H54 (cell line): ENCODE data around the gene GOLGA6L6.
"Not testable (repeated sequence)": the region's sequence is repeated elsewhere in the genome, so short reads cannot be mapped to it uniquely, and the experiment has no call there.

Experiments
- DNase-seq: peaks from one replicate; pipeline ENCODE4 v3.0.0; 2011; ENCODE audit warnings: low spot score, mixed read lengths; ENCODE audit not compliant: insufficient read length
- FAIRE-seq: peaks from 3 replicates; lab custom pipeline; 2011; peaks lifted over from hg19 to GRCh38; lab: Jason Lieb, UNC

Gene GOLGA6L6, protein sequence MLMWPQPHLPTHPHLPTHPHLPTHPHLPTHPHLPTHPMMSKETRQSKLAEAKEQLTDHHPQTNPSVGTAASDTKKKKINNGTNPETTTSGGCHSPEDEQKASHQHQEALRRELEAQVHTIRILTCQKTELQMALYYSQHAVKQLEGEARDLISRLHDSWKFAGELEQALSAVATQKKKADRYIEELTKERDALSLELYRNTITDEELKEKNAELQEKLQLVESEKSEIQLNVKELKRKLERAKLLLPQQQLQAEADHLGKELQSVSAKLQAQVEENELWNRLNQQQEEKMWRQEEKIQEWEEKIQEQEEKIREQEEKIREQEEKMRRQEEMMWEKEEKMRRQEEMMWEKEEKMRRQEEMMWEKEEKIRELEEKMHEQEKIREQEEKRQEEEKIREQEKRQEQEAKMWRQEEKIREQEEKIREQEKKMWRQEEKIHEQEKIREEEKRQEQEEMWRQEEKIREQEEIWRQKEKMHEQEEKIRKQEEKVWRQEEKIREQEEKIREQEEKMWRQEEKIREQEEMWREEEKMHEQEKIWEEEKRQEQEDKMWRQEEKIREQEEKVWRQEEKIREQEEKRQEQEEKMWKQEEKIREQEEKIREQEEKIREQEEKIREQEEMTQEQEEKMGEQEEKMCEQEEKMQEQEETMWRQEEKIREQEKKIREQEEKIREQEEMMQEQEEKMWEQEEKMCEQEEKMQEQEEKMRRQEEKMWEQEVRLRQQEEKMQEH

DNA sequence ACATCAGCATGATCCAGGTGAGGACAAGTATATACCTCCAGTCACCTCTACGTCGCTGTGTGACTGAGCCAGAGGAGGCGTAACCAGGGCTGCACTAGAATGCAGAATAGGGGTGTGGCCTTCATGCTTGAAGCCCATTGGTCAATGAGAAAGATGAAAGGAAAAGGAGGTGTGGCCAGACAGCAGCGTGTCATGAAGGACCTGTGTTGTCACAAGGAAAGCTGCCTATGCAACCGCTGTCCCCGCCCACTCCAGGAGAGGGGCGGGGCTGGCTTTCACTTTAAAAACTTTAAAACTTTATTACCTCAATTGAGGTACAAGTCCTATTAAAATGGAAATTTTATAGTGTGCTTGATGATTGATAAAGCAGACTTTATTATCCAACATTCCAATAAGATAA, at the start of gene GOLGA6L6:
Gene GOLGA6L6, minus strand, starts transcription at position 101 of the 400 bp plus-strand sequence. Its CDS starts 91 bp downstream, at position 10.
- FAIRE-seq: not testable (repeated sequence)

DNA sequence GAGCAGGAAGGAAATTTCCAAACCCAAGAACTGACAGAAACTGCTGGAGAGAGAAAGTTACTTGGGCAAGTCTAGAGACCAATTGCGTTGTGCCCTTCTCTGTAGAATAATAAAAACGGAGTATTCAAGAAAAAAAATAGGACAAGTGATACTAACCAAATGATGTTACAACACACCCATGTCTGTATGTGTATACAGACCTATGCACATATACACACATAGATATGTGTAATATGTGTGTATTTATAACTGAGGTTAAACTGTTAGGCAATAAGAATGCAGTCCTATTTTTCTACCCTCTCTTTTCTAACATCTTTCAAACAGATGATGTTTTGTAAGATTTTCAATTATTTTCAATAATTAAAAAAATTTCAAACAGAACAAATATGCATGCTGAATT, 48.5 kb upstream of the GOLGA6L6 start:
- not testable (repeated sequence) for DNase-seq, FAIRE-seq

More for the DNA sequence above, at the start of gene GOLGA6L6:
- DNase-seq: not testable (repeated sequence)

DNA sequence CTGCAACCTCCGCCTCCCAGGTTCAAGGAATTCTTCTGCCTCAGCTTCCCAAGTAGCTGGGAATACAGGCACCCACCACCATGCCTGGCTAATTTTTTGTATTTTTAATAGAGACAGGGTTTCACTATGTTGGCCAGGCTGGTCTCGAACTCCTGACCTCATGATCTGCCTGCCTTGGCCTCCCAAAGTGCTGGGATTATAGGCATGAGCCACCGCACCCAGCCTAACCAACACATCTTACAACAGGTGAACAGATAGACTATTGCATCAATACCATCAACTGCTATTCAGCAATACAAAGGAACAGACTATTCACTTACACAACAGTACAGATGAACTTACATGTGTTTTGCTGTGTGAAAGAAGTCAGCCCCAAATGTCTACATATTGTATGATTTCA, 45.2 kb upstream of the GOLGA6L6 start:
- DNase-seq, FAIRE-seq: not testable (repeated sequence)

DNA sequence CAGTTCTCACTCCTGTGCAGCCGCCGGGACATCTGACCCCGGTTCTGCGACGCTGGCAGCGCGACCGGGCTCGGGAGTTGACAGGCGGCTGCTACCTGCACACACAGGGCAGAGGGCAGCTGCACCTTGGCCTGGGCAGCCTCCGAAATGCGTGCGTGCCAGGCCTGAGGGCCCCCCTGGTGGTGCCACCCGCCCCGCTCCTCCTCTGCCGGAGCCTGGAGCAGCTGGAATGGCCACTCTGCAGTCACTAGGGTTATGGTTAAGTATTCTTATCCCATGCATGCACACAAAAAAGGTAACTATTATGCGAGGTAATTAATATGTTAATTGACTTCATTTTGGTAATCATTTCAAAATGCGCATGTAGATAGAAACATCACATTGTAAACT, 41.1 kb upstream of the GOLGA6L6 start:
- FAIRE-seq, DNase-seq: not testable (repeated sequence)

DNA sequence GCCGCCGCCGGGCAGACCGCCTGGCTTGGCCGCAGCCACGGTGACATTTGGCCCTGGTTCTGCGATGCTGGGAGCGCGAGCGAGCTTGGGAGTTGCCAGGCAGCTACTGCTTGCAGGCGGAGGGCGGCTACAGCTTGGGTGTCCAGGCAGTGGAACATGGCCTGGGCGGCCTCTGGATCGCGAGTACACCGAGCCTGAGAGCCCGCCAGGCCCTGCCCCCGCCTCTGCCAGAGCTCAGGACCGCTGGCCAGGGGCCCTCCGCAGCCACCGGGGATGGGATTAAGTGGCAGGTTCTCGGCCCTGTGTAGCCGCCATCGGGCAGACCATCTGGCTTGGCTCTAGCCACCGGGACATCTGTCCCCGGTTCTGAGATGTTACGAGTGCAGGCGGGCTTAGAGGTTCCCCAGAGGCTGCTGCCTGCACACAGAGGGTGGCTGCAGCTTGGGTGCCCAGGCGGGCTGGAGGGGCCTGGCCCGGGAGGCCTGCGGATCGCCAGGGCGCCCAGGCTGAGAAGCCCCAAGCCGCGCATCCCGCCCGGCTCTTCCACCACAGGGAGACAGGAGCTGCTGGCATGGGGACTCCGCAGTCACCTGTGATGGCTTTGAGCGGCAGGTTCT, 40.6 kb upstream of the GOLGA6L6 start:
- not testable (repeated sequence) for DNase-seq, FAIRE-seq

DNA sequence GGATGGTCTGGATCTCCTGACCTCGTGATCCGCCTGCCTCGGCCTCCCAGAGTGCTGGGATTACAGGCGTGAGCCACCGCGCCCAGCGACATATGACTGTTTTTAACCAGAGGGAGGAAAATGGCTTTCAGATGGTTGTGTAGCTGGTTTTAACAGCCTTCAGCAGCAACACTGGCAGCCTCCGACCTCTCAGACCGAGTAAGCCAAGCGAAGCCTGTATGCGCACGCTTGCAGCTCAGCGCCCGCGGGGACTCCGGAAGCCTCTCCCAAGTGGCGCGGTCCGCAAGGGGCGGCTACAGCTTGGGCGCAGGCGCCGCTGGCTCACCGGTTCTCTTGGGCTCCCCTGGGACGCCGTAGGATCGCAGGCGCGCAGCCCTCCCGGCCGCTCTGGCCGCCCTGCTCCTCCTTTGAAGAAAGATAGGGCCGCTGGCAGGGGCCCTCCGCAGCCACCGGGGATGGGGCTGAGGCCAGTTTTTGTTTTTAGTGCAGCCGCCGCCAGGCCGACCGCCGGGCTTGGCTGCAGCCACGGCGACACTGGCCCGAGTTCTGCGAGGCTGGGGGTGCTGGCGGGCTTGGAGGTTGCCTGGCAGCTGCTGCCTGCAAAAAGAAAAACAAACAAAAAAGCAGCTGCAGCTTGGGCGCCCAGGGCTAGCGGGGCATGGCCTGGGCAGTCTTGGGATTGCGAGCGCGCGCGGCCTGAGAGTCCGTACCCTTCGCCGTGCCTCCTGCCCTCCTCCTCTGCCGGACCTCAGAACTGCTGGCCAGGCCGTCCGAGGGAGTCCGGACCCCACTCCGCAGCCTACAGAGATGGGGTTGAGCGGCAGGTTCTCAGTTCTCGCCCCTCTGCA, 39.9 kb upstream of the GOLGA6L6 start:
- not testable (repeated sequence) for FAIRE-seq, DNase-seq

DNA sequence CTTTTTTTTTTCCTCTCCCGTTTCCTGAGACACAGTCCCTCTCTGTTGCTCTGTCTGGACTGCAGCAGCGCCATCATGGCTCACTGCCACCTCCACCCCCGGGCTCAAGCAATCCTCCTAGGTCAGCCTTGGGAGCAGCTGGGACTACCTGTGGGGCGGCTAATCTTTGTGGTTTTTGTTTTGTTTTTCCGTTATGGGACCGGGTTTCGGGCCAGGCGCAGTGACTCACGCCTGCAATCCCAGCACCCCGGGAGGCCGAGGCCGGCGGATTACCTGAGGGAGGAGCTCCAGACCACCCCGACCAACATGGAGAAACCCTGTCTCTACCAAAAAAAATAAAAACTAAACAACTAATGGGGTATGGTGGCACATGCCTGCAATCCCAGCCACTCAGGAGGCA, 38.1 kb upstream of the GOLGA6L6 start:
- FAIRE-seq, DNase-seq: not testable (repeated sequence)

DNA sequence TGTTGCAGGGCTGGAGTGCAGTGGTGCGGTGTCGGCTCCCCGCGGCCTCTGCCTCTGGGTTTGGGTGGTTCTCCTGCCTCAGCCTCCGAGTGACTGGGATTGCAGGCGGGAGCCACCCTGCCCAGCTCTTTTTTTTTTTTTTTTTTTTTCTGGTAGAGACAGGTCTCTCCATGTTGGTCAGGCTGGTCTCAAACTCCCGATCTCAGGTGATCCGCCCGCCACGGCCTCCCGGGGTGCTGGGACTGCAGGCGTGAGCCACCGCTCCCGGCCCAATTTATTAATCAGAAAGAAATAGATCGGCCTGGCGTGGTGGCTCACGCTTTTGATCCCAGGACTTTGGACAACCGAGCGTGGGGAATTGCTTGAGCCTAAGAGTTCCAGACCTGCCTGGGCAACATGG, 9.7 kb upstream of the GOLGA6L6 start:
- not testable (repeated sequence) for DNase-seq, FAIRE-seq

DNA sequence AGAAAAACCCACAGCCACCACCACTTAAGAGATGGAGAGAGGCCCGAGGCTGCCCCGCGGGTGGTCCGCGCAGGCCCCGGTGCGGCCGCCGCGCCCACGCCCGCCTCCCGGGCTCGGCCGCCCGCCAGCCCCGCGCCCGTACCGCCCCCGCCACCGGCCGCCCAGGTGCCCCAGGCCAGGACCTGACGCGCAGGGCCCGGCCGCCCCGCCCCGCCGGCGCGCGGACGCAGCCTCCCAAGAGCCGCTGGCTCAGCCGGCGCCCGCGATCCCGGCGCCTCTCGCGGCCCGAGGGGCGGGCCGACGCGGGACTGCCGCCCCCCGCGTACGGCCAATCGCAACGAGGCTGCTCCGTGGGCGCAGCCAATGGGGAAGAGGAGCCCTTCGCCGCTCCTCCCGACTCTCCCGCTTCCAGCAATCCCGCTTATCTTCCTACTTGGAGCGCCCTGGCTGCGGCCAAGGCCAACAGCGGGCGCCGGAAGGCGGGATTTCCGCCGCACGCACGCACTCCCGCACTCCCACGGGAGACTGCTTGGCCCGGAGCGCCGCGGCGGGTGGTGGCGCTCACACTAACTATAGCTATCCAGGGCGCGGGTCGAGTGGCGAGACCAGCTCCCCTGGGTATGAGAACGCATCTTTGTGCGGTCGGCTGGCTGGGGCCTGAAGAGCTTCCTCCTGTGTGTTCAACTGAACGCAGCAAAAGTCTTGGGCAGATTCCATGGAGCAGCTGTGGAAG, 35.5 kb downstream of the GOLGA6L6 start:
- DNase-seq, FAIRE-seq: not testable (repeated sequence)

DNA sequence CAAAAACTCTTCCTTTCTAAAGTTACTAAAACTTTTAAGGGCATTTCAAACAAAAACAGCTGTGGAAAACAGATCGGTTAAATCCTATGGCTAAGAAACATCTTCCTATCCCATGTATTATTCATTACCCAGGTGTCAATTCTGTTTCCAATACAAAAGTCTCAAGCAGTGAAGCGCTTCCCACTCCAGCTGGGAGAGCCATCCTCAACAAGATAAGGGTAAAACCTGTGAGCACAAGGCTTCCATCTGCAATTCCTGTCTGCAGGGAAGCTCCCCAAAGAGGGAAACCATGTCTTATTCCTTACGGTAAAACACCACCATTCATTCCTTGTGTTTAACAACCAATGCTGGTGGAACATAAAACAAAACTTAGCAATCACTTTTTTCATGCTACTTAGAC, 38.8 kb downstream of the GOLGA6L6 start:
- DNase-seq: not testable (repeated sequence)

DNA sequence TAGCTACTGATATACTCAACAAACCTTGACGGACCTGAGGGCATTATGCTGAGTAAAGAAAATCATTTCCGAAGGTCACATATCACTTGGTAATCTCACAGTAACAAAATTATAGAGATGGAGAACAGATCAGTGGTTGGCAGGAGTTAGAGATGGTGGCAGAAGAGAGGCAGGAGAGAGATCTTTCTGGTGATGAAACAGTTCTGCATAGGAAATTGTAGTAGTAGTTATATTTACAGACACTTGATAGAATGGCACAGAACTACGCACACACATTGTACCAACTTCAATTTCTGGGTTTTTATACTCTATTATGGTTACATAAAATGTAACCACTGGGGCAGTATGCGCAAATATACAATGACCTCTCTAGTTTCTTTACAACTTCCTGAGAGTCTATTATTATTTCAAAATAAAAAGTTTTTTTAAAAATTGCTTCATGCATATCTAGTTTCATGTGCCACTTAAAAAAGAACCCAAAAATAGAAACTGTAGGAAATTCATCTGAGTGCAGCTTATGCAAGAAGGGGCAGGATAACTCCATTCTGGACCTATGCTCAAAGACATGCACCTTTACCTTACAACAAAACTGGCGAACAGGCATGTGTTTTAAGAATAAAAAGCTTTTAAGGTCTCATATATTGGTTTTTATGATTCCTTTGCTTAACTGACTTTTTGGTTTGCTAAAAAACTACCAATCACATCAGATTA, 39.9 kb downstream of the GOLGA6L6 start:
- not testable (repeated sequence) for FAIRE-seq, DNase-seq

More for the DNA sequence above, 38.8 kb downstream of the GOLGA6L6 start:
- FAIRE-seq: not testable (repeated sequence)

DNA sequence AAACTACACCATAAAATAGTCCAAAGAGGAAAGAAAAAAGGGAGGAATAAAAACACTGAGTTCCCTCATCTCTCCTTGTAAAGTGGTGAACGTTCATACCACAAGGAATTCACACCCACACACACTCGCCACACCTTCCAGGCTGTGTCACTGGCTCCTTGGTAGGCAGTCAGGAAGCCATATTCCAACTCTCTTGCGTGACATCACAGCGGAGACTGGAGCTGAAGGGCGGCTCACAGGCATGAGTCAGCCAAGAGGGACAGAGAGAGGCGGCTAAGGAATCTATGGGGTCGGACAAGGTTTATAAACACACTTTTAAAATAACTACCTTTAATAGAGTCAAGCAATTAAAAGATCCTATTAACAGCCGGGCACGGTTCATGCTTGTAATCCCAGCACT, 43.8 kb downstream of the GOLGA6L6 start:
- DNase-seq, FAIRE-seq: not testable (repeated sequence)

DNA sequence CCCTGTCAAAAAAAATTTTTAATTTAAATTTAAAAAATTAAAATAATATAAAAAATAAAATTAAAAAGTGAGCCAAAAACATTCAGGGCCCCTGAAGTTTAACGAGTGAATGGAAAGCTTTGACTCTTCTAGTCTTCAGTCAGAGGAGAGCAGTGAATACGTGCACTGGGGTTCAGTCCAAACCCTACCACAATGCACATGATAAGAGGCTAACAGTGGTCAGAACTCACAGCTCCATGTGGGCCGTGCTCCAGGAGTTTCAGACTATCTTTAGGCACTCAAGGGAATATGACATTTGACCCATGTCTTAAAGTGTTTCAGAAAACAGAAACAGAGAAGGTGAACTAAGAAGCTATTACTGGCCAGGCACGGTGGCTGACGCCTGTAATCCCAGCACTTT, 48.6 kb downstream of the GOLGA6L6 start:
- not testable (repeated sequence) for FAIRE-seq, DNase-seq

DNA sequence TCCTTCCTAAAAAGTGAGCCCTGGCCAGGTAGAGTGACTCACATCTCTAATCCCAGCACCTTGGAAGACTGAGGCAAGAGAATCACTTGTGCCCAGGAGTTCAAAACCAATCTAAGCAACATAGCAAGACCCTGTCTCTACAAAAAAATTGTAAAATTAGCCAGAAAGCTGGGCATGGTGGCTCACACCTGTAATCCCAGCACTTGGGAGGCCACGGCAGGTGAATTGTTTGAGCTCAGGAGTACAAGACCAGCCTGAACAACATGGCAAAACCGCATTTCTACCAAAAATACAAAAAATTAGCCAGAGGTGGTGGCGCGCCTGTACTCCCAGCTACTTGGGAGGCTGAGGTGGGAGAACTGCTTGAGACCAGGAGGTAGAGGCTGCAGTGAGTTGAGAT, 49.0 kb downstream of the GOLGA6L6 start:
- not testable (repeated sequence) for FAIRE-seq, DNase-seq

DNA sequence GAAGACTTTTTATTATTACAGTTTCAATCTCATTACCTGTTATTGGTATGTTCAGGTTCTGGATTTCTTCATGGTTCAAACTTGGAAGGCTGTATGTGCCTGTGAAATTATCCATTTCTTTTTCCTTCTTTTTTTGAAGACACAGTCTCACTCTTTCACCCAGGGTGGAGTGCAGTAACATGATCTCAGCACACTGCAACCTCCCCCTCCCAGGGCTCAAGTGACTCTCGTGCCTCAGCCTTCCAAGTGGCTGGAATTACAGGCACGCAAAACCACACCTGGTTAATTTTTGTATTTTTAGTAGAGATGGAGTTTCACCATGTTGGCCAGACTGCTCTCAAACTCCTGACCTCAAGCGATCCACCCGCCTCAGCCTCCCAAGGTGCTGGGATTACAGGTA, 52.3 kb downstream of the GOLGA6L6 start:
- not testable (repeated sequence) for FAIRE-seq, DNase-seq
